HEK293 (cell line): ENCODE results near the gene RBMS1.

Experiments
- MEIS1 ChIP-seq: sonication (generic); formaldehyde crosslinking; IDR thresholded peaks from 2 replicates; pipeline ENCODE4 v1.8.1; 2022; ENCODE audit warnings: missing genetic modification reagents, mild to moderate bottlenecking, borderline replicate concordance
- OSR2 ChIP-seq: fragments of 450-650 bp; formaldehyde crosslinking; IDR thresholded peaks from 2 replicates; pipeline ENCODE4 v1.5.1; 2016; ENCODE audit warnings: missing biosample characterization, missing genetic modification characterization
- YY1 ChIP-seq: fragments of 450-650 bp; formaldehyde crosslinking; IDR thresholded peaks from 2 replicates; pipeline ENCODE4 v1.5.1; 2018; ENCODE audit warnings: missing biosample characterization, missing genetic modification characterization
- ZNF112 ChIP-seq: fragments of 450-650 bp; formaldehyde crosslinking; IDR thresholded peaks from 2 replicates; pipeline ENCODE4 v1.5.0; 2017; ENCODE audit warnings: missing biosample characterization, missing genetic modification characterization
- ZNF221 ChIP-seq: fragments of 450-650 bp; formaldehyde crosslinking; IDR thresholded peaks from 2 replicates; pipeline ENCODE4 v1.5.1; 2017; ENCODE audit warnings: missing biosample characterization, missing genetic modification characterization, borderline replicate concordance
- ZNF274 ChIP-seq, 2 experiments: fragments of 200-500 bp in 1 of 2; fragments of 450-650 bp in 1 of 2; sonication (Bioruptor generic) in 1 of 2; formaldehyde crosslinking in 1 of 2; IDR thresholded peaks; 2 replicates each; pipeline versions ENCODE4 v1.5.1 to v1.6.1; 2014 to 2016; ENCODE audit warnings: borderline replicate concordance in 1 of 2, inconsistent platforms in 1 of 2, low read length in 1 of 2, missing biosample characterization in 1 of 2, missing genetic modification characterization in 1 of 2
- ZNF600 ChIP-seq: fragments of 450-650 bp; formaldehyde crosslinking; IDR thresholded peaks from 2 replicates; pipeline ENCODE4 v1.5.1; 2016; ENCODE audit warnings: missing biosample characterization, missing genetic modification characterization
- ZNF707 ChIP-seq: fragments of 450-650 bp; formaldehyde crosslinking; IDR thresholded peaks from 2 replicates; pipeline ENCODE4 v1.5.1; 2016; ENCODE audit warnings: missing biosample characterization, missing genetic modification characterization
- TF ChIP-seq, protein P1 (sequence below): fragments of 450-650 bp; formaldehyde crosslinking; IDR thresholded peaks from 2 replicates; pipeline ENCODE4 v1.5.1; 2016; ENCODE audit warnings: missing biosample characterization, missing genetic modification characterization
- TF ChIP-seq, protein P2 (sequence below): fragments of 450-650 bp; formaldehyde crosslinking; IDR thresholded peaks from 2 replicates; pipeline ENCODE4 v1.5.1; 2016; ENCODE audit warnings: missing biosample characterization, missing genetic modification characterization, low read depth
- TF ChIP-seq, protein P3 (sequence below): fragments of 450-650 bp; formaldehyde crosslinking; IDR thresholded peaks from 2 replicates; pipeline ENCODE4 v1.5.1; 2016; ENCODE audit warnings: missing biosample characterization, missing genetic modification characterization
- TF ChIP-seq, protein P4 (sequence below): fragments of 450-650 bp; IDR thresholded peaks from 2 replicates; pipeline ENCODE4 v1.5.1; 2018; ENCODE audit warnings: missing biosample characterization, missing genetic modification characterization

DNA sequence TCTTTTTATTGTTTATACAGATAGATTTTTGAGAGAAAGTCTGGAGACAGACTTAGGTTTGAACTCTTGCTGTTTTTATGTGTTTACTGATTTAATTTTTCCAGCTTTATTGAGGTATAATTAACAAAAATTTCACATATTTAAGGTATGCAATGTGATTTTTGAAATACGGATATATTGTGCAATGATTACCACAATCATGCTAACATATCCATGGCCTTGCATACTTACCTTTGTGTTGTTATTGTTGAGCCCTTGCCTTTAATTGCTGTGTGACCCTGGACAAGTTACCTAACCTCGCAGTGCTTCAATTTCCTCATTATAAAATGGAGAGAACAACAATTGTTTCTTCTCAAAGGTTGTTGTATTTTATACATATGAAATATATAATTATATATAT lies 13.9 kb upstream of the RBMS1 start:
- TF ChIP-seq, protein P1, sequence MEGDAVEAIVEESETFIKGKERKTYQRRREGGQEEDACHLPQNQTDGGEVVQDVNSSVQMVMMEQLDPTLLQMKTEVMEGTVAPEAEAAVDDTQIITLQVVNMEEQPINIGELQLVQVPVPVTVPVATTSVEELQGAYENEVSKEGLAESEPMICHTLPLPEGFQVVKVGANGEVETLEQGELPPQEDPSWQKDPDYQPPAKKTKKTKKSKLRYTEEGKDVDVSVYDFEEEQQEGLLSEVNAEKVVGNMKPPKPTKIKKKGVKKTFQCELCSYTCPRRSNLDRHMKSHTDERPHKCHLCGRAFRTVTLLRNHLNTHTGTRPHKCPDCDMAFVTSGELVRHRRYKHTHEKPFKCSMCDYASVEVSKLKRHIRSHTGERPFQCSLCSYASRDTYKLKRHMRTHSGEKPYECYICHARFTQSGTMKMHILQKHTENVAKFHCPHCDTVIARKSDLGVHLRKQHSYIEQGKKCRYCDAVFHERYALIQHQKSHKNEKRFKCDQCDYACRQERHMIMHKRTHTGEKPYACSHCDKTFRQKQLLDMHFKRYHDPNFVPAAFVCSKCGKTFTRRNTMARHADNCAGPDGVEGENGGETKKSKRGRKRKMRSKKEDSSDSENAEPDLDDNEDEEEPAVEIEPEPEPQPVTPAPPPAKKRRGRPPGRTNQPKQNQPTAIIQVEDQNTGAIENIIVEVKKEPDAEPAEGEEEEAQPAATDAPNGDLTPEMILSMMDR (tag by site-specific recombination), result no peak
- TF ChIP-seq ZNF221 (tag by site-specific recombination) (no peak), ZNF112 (tag by site-specific recombination) (no peak), ZNF274 (IDR thresholded peaks at IDR 0.05; ENCODE audit: low read length) (no peak), ZNF274 (tag by site-specific recombination; IDR thresholded peaks at IDR 0.05; ENCODE audit: borderline replicate concordance) (no peak), YY1 (no peak), ZNF707 (no peak), MEIS1 (no peak), OSR2 (tag by site-specific recombination) (no peak), ZNF600 (tag by site-specific recombination) (no peak)
- TF ChIP-seq, protein P2, sequence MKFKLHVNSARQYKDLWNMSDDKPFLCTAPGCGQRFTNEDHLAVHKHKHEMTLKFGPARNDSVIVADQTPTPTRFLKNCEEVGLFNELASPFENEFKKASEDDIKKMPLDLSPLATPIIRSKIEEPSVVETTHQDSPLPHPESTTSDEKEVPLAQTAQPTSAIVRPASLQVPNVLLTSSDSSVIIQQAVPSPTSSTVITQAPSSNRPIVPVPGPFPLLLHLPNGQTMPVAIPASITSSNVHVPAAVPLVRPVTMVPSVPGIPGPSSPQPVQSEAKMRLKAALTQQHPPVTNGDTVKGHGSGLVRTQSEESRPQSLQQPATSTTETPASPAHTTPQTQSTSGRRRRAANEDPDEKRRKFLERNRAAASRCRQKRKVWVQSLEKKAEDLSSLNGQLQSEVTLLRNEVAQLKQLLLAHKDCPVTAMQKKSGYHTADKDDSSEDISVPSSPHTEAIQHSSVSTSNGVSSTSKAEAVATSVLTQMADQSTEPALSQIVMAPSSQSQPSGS (tag by site-specific recombination), result no peak
- TF ChIP-seq, protein P3, sequence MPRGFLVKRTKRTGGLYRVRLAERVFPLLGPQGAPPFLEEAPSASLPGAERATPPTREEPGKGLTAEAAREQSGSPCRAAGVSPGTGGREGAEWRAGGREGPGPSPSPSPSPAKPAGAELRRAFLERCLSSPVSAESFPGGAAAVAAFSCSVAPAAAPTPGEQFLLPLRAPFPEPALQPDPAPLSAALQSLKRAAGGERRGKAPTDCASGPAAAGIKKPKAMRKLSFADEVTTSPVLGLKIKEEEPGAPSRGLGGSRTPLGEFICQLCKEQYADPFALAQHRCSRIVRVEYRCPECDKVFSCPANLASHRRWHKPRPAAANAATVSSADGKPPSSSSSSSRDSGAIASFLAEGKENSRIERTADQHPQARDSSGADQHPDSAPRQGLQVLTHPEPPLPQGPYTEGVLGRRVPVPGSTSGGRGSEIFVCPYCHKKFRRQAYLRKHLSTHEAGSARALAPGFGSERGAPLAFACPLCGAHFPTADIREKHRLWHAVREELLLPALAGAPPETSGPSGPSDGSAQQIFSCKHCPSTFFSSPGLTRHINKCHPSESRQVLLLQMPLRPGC (tag by site-specific recombination), result no peak
- TF ChIP-seq, protein P4, sequence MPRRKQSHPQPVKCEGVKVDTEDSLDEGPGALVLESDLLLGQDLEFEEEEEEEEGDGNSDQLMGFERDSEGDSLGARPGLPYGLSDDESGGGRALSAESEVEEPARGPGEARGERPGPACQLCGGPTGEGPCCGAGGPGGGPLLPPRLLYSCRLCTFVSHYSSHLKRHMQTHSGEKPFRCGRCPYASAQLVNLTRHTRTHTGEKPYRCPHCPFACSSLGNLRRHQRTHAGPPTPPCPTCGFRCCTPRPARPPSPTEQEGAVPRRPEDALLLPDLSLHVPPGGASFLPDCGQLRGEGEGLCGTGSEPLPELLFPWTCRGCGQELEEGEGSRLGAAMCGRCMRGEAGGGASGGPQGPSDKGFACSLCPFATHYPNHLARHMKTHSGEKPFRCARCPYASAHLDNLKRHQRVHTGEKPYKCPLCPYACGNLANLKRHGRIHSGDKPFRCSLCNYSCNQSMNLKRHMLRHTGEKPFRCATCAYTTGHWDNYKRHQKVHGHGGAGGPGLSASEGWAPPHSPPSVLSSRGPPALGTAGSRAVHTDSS, result no peak
